Measurements from ENCODE around the gene FAM43A. TPM values are rescaled to one million over a fixed set of nuclear protein-coding genes. Genes with fewer than 3 reads are reported as not detected.

Gene FAM43A
- 0.86 and 0.89 TPM in 2 replicates for polyA plus RNA-seq (2011; rRNA removed)
- polyA plus RNA-seq (2012; cell fraction: cytosol; rRNA removed): 1.6 and 2.9 TPM in 2 replicates
- 3.1 and 5.0 TPM in 2 replicates for polyA plus RNA-seq (2012; cell fraction: nucleus; rRNA removed)
- 1.6 to 2.6 TPM (median 2.3 TPM) in 3 replicates for polyA plus RNA-seq (2017; fragmentation: RNase III; extraction: RNeasy Plus Mini Kit Qiagen cat#74134 plus additional on column Dnase treatment)
- 0.41 and 0.44 TPM in 2 replicates for polyA minus RNA-seq (2011; rRNA and poly(A)+ RNA removed)

- peak within 1 kb of the TSS; percentile 99 for H3K4me2 ChIP-seq
- peak; percentile 70 to 86 for ATAC-seq
- TF ChIP-seq ZSCAN20 (CRISPR knock-in tag; IDR thresholded peaks at IDR 0.05) (no peak), HES2 (IDR thresholded peaks at IDR 0.05) (no peak), HOXA7 (CRISPR knock-in tag; IDR thresholded peaks at IDR 0.05) (no peak), NR3C1 (IDR thresholded peaks at IDR 0.05) (no peak), PBX3 (IDR thresholded peaks at IDR 0.05) (no peak), RCOR1 (IDR thresholded peaks at IDR 0.05; ENCODE audit: low read depth, low read length) (no peak), MAFK (IDR thresholded peaks at IDR 0.05; ENCODE audit: partially characterized antibody) (no peak), HDAC2 (IDR thresholded peaks at IDR 0.05) (no peak), EHF (CRISPR knock-in tag; IDR thresholded peaks at IDR 0.05) (no peak), RNF2 (IDR thresholded peaks at IDR 0.05; ENCODE audit: borderline replicate concordance, low read depth) (no peak), HOXB13 (CRISPR knock-in tag; IDR thresholded peaks at IDR 0.05; ENCODE audit: low read depth) (no peak), FOSL2 (IDR thresholded peaks at IDR 0.05) (no peak), FOSL2 (CRISPR knock-in tag; IDR thresholded peaks at IDR 0.05) (no peak), REST (IDR thresholded peaks at IDR 0.05) (no peak), CTCF (IDR thresholded peaks at IDR 0.05) (no peak), ESRRA (IDR thresholded peaks at IDR 0.05; ENCODE audit: borderline replicate concordance, low read length) (no peak), MAX (IDR thresholded peaks at IDR 0.05) (peak; percentile 69), CHD4 (IDR thresholded peaks at IDR 0.05; ENCODE audit: borderline replicate concordance) (no peak), HMGXB4 (CRISPR knock-in tag; IDR thresholded peaks at IDR 0.05; ENCODE audit: borderline replicate concordance) (no peak), BCL3 (IDR thresholded peaks at IDR 0.05) (peak; percentile 86; the same call in 2 of the 3 replicates), CBX8 (IDR thresholded peaks at IDR 0.05) (no peak), CBX2 (IDR thresholded peaks at IDR 0.05; ENCODE audit: borderline replicate concordance, low read depth) (no peak), KDM1A (IDR thresholded peaks at IDR 0.05; ENCODE audit: low read depth) (no peak), EP300 (IDR thresholded peaks at IDR 0.05) (no peak), SREBF2 (IDR thresholded peaks at IDR 0.05) (no peak), TFCP2L1 (CRISPR knock-in tag; IDR thresholded peaks at IDR 0.05) (no peak), RAD21 (conservative IDR thresholded peaks at IDR 0.05 in 1 of 2, IDR thresholded peaks at IDR 0.05 in 1 of 2) (peak in 1 of 2 experiments; percentile 26; a peak in 2 of 5 replicates), GATA3 (IDR thresholded peaks at IDR 0.05; ENCODE audit: borderline replicate concordance) (no peak; the same call in 1 of the 2 replicates), CHD2 (IDR thresholded peaks at IDR 0.05; ENCODE audit: low read length, partially characterized antibody) (no peak)
These were observed at the start of gene FAM43A for GRCh38 chr3:194685718-194686413. FAM43A (plus strand) TSS chr3:194685883; CDS start chr3:194686827, 944 bp downstream.

More at GRCh38 chr3:194685718-194686413, at the start of gene FAM43A:
- DNase-seq (ENCODE audit: low read depth in 1 of 2, low spot score in 1 of 2): peak; percentile 86 to 90
- WGBS (ENCODE audit: missing lambda C conversion rate): 0% methylated on average over 10 of the region's 70 CpGs
- peaks cover 40% of the 10 kb centered on the region for H3K4me1 ChIP-seq
- no peak for FAIRE-seq
- POLR2A ChIA-PET: interaction anchor here (0.6 to 2.9 kb wide), 7 partner anchors 14 to 584 kb away, joined by 3 to 28 read pairs (median 3); partner anchors contain the start of gene LSG1
- H3K9me3 ChIP-seq: no peaks in the 10 kb centered on the region
- peak within 1 kb of the TSS; percentile 62 to 89; a peak in 5 of 6 replicates for H3K27ac ChIP-seq
- H3K4me3 ChIP-seq: peak within 1 kb of the TSS; percentile 55
- CTCF ChIA-PET: interaction anchor here (0.9 to 5.5 kb wide), 8 partner anchors 9 to 573 kb away, joined by 3 to 30 read pairs (median 5); partner anchors contain the start of gene LSG1

Data from A549 (cell line).